HCT116 (cell line): Measurements from ENCODE around the gene STX1B. TPM values are rescaled to one million over a fixed set of nuclear protein-coding genes. Genes with fewer than 3 reads are reported as not detected.
"Not testable (repeated sequence)": the region's sequence is repeated elsewhere in the genome, so short reads cannot be mapped to it uniquely, and the experiment has no call there.

Experiments used
- ATAC-seq: fragments of 200-7000 bp; cut with Tn5 transposase; 2 replicates; pipeline ENCODE4 v1.9.1; 2020; ENCODE audit warnings: mild to moderate bottlenecking, moderate library complexity
- BruUV-seq: library from RNA; stranded (reverse); fragments of 400-500 nt; replicated peaks from 2 replicates; lab custom pipeline; 2021; lab: Mats Ljungman, UMichigan
- CTCF ChIA-PET: fragments of 300-600 bp; sonication (Branson Sonifier 250); formaldehyde crosslinking; loops from one replicate; lab custom pipeline; 2021; ENCODE audit warnings: antibody characterized with exemption; lab: Charles Lee
- POLR2A ChIA-PET: fragments of 300-600, 350-600 bp; sonication (Branson Sonifier 250); formaldehyde crosslinking; loops from one replicate; lab custom pipeline; 2021; ENCODE audit warnings: antibody characterized with exemption; lab: Charles Lee
- RAD21 ChIA-PET, 2 experiments: fragments of 300-600 bp; sonication (Branson Sonifier 250); formaldehyde crosslinking; loops; one replicate each; lab custom pipeline; 2023; ENCODE audit warnings: low total read pairs in 2 of 2; ENCODE audit not compliant: uncharacterized antibody in 2 of 2, unreplicated experiment in 2 of 2, low non-redundant PET in 1 of 2; lab: Charles Lee
- DNase-seq: peaks from one replicate; pipeline ENCODE4 v3.0.0-alpha.2; 2010; ENCODE audit warnings: low read depth, low spot score
- H2AFZ ChIP-seq: fragments of 200-600 bp; shearing (Covaris generic), sonication (generic); 2 replicates; pipeline ENCODE4 v1.6.1; 2017; ENCODE audit warnings: low read depth, mixed run types, mixed read lengths, antibody characterized with exemption, low read length; ENCODE audit not compliant: poor library complexity, severe bottlenecking
- H3K27ac ChIP-seq: 2 replicates; pipeline ENCODE4 v1.5.1; 2012; ENCODE audit warnings: low read depth, low read length
- H3K27me3 ChIP-seq: fragments of 200-600 bp; sonication (generic); 2 replicates; pipeline ENCODE4 v1.6.1; 2016; ENCODE audit warnings: mixed run types, low read length, mixed read lengths; ENCODE audit not compliant: insufficient read depth
- H3K36me3 ChIP-seq, 2 experiments: fragments of 200-500 bp in 1 of 2; fragments of 200-600 bp in 1 of 2; sonication (Bioruptor generic) in 1 of 2; sonication (generic) in 1 of 2; 2 replicates each; pipeline versions ENCODE4 v1.5.1 to v1.6.1; 2014 to 2016; ENCODE audit warnings: low read length in 2 of 2, inconsistent platforms in 1 of 2, mixed read lengths in 1 of 2, mixed run types in 1 of 2; ENCODE audit not compliant: insufficient read depth in 2 of 2, control insufficient read depth in 1 of 2
- H3K4me1 ChIP-seq, 2 experiments: fragments of 200-600 bp in 1 of 2; sonication (generic) in 1 of 2; 2 replicates each; pipeline versions ENCODE4 v1.5.1 to v1.6.1; 2012 to 2017; ENCODE audit warnings: low read length in 2 of 2, inconsistent platforms in 1 of 2, mild to moderate bottlenecking in 1 of 2, mixed read lengths in 1 of 2, mixed run types in 1 of 2, moderate library complexity in 1 of 2; ENCODE audit not compliant: insufficient read depth in 2 of 2, control insufficient read depth in 1 of 2
- H3K4me2 ChIP-seq: fragments of 200-600 bp; sonication (generic); 2 replicates; pipeline ENCODE4 v1.6.1; 2017; ENCODE audit warnings: mixed run types, low read length, mixed read lengths
- H3K4me3 ChIP-seq, 2 experiments: fragments of 200-600 bp in 1 of 2; sonication (generic) in 1 of 2; replicated peaks in 1 of 2; 2 replicates each; pipeline ENCODE4 v1.5.1; 2011 to 2016; ENCODE audit warnings: low read length in 2 of 2, control low read depth in 1 of 2, low read depth in 1 of 2, mild to moderate bottlenecking in 1 of 2, mixed read lengths in 1 of 2, mixed run types in 1 of 2
- H3K79me2 ChIP-seq: fragments of 200-600 bp; sonication (generic); 2 replicates; pipeline ENCODE4 v1.6.1; 2017; ENCODE audit warnings: mild to moderate bottlenecking, mixed run types, low read length, moderate library complexity, mixed read lengths; ENCODE audit not compliant: insufficient read depth
- H3K9ac ChIP-seq: fragments of 200-600 bp; sonication (generic); 2 replicates; pipeline ENCODE4 v1.6.1; 2016; ENCODE audit warnings: low read length, mixed read lengths
- H3K9me2 ChIP-seq: fragments of 200-600 bp; sonication (generic), shearing (Covaris generic); 2 replicates; pipeline ENCODE4 v1.6.1; 2017; ENCODE audit warnings: mixed run types, mild to moderate bottlenecking, moderate library complexity; ENCODE audit not compliant: insufficient read depth
- H3K9me3 ChIP-seq, 2 experiments: fragments of 200-500 bp in 1 of 2; fragments of 200-600 bp in 1 of 2; sonication (Bioruptor generic) in 1 of 2; sonication (generic) in 1 of 2; 2 replicates each; pipeline ENCODE4 v1.6.1; 2014 to 2017; ENCODE audit warnings: low read length in 2 of 2, mixed read lengths in 2 of 2, inconsistent platforms in 1 of 2, low read depth in 1 of 2, mild to moderate bottlenecking in 1 of 2, mixed run types in 1 of 2, moderate library complexity in 1 of 2; ENCODE audit not compliant: control insufficient read depth in 1 of 2, insufficient read depth in 1 of 2
- H4K20me1 ChIP-seq: fragments of 200-600 bp; sonication (generic), shearing (Covaris generic); 2 replicates; pipeline ENCODE4 v1.6.1; 2017; ENCODE audit warnings: mixed run types, mild to moderate bottlenecking, moderate library complexity; ENCODE audit not compliant: insufficient read depth
- CBX3 ChIP-seq: IDR thresholded peaks from 2 replicates; pipeline ENCODE4 v1.6.1; 2012; ENCODE audit warnings: low read depth
- ELF1 ChIP-seq: IDR thresholded peaks from 2 replicates; pipeline ENCODE4 v1.6.1; 2012; ENCODE audit warnings: low read depth, borderline replicate concordance
- FOSL1 ChIP-seq: IDR thresholded peaks from 2 replicates; pipeline ENCODE4 v1.6.1; 2012; ENCODE audit warnings: low read depth
- JUND ChIP-seq: IDR thresholded peaks from 2 replicates; pipeline ENCODE4 v1.6.1; 2012
- RAD21 ChIP-seq: IDR thresholded peaks from 2 replicates; pipeline ENCODE4 v1.6.1; 2012; ENCODE audit warnings: low read depth, mild to moderate bottlenecking
- intact Hi-C: fragments of 100-400 bp; cut with micrococcal nuclease; formaldehyde crosslinking; loops from 2 replicates; pipeline ENCODE4 v1.10.0; 2022
- total RNA-seq: library from RNA; stranded (reverse); gene quantifications from one replicate; pipeline ENCODE4 v1.2.1, GENCODE V29; 2021; ENCODE audit not compliant: unreplicated experiment
- TF ChIP-seq, protein P1 (sequence below): IDR thresholded peaks from 2 replicates; pipeline ENCODE4 v1.6.1; 2012
- TF ChIP-seq, protein P2 (sequence below), 3 experiments: fragments of 200-600 bp in 1 of 3; sonication (generic) in 1 of 3; IDR thresholded peaks in 2 of 3; conservative IDR thresholded peaks in 1 of 3; 2 replicates each; pipeline ENCODE4 v1.5.1; 2012 to 2017; ENCODE audit warnings: low read depth in 2 of 3, low read length in 2 of 3, antibody characterized with exemption in 1 of 3, borderline replicate concordance in 1 of 3, control low read depth in 1 of 3, mild to moderate bottlenecking in 1 of 3, mixed read lengths in 1 of 3, mixed run types in 1 of 3, moderate library complexity in 1 of 3; ENCODE audit not compliant: insufficient read depth in 1 of 3

Gene STX1B
- total RNA-seq, 1 experiment from 2014 or later: 1.6 TPM

DNA sequence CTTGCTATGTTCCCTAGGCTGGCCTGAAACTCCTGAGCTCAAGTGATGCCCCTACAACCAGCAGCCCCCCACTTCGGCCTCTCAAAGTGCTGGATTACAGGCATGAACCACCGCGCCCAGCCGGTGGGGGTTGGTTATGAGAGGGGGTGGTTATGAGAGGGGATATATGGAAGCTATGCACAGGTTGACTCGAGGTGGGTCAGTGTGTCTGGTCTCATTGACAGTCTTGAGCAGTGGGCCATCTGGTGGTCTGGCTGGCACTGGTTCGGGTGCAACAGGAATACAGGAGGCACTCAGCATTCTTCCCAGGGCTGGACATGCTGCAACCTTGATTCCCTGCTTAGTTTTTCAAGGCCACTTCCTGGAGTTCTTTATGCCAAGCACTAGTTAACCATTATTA lies 5.6 kb upstream of the STX1B start:
- no peak overlapping the region for H3K9ac ChIP-seq
- no peak overlapping the region for H2AFZ ChIP-seq
- no peaks in the 10 kb centered on the region for H4K20me1 ChIP-seq
- DNase-seq: no peak
- intact Hi-C loops: loop anchor here (2.0 kb wide), 1 partner anchor 31 kb away; the partner anchor contains the start of gene HSD3B7
- no peaks in the 10 kb centered on the region for H3K9me3 ChIP-seq
- RAD21 ChIA-PET: no interaction called here
- no peaks in the 10 kb centered on the region for H3K9me2 ChIP-seq
- peak; percentile 66; the same call in 1 of the 2 replicates for ATAC-seq
- TF ChIP-seq ELF1: no peak
- TF ChIP-seq, protein P1, sequence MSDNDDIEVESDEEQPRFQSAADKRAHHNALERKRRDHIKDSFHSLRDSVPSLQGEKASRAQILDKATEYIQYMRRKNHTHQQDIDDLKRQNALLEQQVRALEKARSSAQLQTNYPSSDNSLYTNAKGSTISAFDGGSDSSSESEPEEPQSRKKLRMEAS: no peak
- TF ChIP-seq RAD21: peak; percentile 39
- TF ChIP-seq, protein P2, sequence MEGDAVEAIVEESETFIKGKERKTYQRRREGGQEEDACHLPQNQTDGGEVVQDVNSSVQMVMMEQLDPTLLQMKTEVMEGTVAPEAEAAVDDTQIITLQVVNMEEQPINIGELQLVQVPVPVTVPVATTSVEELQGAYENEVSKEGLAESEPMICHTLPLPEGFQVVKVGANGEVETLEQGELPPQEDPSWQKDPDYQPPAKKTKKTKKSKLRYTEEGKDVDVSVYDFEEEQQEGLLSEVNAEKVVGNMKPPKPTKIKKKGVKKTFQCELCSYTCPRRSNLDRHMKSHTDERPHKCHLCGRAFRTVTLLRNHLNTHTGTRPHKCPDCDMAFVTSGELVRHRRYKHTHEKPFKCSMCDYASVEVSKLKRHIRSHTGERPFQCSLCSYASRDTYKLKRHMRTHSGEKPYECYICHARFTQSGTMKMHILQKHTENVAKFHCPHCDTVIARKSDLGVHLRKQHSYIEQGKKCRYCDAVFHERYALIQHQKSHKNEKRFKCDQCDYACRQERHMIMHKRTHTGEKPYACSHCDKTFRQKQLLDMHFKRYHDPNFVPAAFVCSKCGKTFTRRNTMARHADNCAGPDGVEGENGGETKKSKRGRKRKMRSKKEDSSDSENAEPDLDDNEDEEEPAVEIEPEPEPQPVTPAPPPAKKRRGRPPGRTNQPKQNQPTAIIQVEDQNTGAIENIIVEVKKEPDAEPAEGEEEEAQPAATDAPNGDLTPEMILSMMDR (IDR thresholded peaks at IDR 0.05 in 2 of 3, conservative IDR thresholded peaks at IDR 0.05 in 1 of 3; ENCODE audit: borderline replicate concordance in 1 of 3, insufficient read depth in 1 of 3, low read depth in 2 of 3, low read length in 2 of 3): peak in 1 of 3 experiments; percentile 10; a peak in 1 of 6 replicates
- TF ChIP-seq JUND: no peak
- TF ChIP-seq FOSL1: no peak
- no peak for TF ChIP-seq CBX3
- CTCF ChIA-PET: interaction anchor here (0.7 to 0.9 kb wide), 2 partner anchors 31 to 171 kb away, joined by 3 to 4 read pairs; partner anchors contain the start of gene HSD3B7
- no TSS peak for BruUV-seq
- no peak overlapping the region for H3K4me3 ChIP-seq
- H3K27ac ChIP-seq: no peak overlapping the region
- H3K79me2 ChIP-seq: no peaks in the 10 kb centered on the region
- no peak overlapping the region for H3K4me2 ChIP-seq
- no peaks in the 10 kb centered on the region for H3K4me1 ChIP-seq
- H3K27me3 ChIP-seq: peaks cover 7% of the 10 kb centered on the region; the same call in 1 of the 2 replicates
- H3K36me3 ChIP-seq: no peaks in the 10 kb centered on the region
- POLR2A ChIA-PET: interaction anchor here (1.0 kb wide), 1 partner anchor 199 kb away, joined by 3 read pairs; no protein-coding TSS in a partner anchor

DNA sequence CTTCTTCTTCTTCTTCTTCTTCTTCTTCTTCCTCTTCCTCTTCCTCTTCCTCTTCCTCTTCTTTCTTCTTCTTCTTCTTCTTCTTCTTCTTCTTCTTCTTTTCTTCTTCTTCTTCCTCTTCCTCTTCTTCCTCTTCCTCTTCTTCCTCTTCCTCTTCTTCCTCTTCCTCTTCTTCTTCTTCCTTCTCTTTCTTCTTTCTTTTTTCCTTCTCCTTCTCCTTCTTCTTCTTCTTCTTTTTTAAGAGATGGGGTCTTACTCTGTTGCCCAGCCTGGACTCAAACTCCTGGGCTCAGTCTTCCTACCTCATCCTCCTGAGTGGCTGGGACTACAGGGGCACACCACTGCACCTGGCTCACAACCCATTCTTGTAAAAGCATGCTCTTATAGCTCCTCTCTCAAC lies 2.9 kb upstream of the STX1B start:
- H3K4me1 ChIP-seq, H3K4me3 ChIP-seq, CTCF ChIA-PET, H2AFZ ChIP-seq, ATAC-seq, H3K9me3 ChIP-seq, H3K79me2 ChIP-seq, BruUV-seq, H3K27ac ChIP-seq, H3K9me2 ChIP-seq, H3K4me2 ChIP-seq, H3K36me3 ChIP-seq, intact Hi-C loops, H3K27me3 ChIP-seq, POLR2A ChIA-PET, DNase-seq, RAD21 ChIA-PET, H4K20me1 ChIP-seq, H3K9ac ChIP-seq: not testable (repeated sequence)

DNA sequence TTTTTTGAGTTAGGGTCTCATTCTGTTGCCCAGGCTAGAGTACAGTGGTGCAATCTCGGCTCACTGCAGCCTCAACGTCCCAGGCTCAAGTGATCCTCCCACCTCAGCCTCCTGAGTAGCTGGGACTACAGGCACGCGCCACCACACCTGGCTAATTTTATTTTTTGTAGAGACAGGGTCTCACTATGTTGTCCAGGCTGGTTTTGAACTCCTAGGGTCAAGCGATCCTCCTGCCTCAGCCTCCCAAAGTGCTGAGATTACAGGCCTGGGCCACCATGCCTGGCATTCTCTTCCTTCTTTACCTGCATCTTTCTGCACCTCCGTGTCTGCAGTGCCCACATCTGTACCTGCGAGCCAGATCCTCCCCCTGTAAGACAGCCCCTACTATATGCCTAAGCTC lies 1.4 kb upstream of the STX1B start:
- H4K20me1 ChIP-seq, intact Hi-C loops, BruUV-seq, H3K36me3 ChIP-seq, CTCF ChIA-PET, ATAC-seq, H2AFZ ChIP-seq, H3K27ac ChIP-seq, H3K4me1 ChIP-seq, RAD21 ChIA-PET, H3K27me3 ChIP-seq, POLR2A ChIA-PET, H3K4me3 ChIP-seq, DNase-seq, H3K79me2 ChIP-seq, H3K9ac ChIP-seq, H3K9me2 ChIP-seq, H3K4me2 ChIP-seq, H3K9me3 ChIP-seq: not testable (repeated sequence)
